ENCODE data around the gene RASAL2. TPM values are rescaled to one million over a fixed set of nuclear protein-coding genes. Genes with fewer than 3 reads are reported as not detected.

RASAL2 gene
- total and polyA plus RNA-seq, 2 of the 13 experiments (the other 11 are each of a cell fraction or from before 2014, with no cell fraction given), result 5.4 to 5.9 TPM

DNA sequence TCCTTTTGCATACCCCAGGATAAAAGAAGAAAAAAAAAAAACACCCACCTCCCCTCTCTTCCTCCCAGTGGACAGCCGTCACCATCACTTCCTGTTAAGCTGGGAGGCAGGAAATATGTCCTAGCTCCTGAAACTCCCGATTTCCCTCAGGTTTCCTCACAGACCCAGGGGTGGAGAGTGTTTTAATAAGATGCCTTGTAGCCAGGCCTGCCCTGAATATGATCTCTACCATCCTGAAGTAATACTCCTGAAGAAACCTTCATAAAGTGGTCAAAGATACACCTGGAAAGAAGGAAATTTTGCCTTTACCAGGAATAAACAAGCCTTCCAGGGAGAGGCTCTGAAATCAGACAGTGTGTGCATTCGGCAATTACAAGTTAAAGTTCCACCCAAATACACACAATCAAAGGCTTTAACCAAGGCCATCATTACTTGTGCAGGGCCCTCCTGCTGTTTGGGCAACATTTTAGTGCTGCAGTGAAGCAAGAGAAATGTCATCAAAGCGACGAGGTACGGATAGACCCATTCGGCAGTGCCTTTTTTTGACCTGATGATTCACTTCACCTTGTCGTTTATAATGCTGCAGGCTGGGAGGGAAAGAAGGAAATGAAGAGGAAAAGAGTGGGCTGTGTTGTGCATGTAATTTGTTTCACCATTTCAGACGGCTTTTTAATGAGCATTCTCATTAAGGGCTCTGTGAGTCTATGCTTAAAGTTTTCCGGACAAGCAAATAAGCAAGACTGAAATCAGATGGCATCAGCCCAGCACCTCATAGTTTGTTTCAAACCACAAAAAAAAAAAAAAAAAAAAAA is 41.0 kb upstream of the RASAL2 start (continued):
- TF ChIP-seq, protein P1, sequence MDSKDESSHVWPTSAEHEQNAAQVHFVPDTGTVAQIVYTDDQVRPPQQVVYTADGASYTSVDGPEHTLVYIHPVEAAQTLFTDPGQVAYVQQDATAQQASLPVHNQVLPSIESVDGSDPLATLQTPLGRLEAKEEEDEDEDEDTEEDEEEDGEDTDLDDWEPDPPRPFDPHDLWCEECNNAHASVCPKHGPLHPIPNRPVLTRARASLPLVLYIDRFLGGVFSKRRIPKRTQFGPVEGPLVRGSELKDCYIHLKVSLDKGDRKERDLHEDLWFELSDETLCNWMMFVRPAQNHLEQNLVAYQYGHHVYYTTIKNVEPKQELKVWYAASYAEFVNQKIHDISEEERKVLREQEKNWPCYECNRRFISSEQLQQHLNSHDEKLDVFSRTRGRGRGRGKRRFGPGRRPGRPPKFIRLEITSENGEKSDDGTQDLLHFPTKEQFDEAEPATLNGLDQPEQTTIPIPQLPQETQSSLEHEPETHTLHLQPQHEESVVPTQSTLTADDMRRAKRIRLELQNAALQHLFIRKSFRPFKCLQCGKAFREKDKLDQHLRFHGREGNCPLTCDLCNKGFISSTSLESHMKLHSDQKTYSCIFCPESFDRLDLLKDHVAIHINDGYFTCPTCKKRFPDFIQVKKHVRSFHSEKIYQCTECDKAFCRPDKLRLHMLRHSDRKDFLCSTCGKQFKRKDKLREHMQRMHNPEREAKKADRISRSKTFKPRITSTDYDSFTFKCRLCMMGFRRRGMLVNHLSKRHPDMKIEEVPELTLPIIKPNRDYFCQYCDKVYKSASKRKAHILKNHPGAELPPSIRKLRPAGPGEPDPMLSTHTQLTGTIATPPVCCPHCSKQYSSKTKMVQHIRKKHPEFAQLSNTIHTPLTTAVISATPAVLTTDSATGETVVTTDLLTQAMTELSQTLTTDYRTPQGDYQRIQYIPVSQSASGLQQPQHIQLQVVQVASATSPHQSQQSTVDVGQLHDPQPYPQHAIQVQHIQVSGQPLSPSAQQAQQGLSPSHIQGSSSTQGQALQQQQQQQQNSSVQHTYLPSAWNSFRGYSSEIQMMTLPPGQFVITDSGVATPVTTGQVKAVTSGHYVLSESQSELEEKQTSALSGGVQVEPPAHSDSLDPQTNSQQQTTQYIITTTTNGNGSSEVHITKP (CRISPR knock-in tag; IDR thresholded peaks at IDR 0.05; ENCODE audit: low read depth), result 0 out of 2 replicates have a peak, but pooled peaks have one; percentile 51
- TF ChIP-seq, protein P2, sequence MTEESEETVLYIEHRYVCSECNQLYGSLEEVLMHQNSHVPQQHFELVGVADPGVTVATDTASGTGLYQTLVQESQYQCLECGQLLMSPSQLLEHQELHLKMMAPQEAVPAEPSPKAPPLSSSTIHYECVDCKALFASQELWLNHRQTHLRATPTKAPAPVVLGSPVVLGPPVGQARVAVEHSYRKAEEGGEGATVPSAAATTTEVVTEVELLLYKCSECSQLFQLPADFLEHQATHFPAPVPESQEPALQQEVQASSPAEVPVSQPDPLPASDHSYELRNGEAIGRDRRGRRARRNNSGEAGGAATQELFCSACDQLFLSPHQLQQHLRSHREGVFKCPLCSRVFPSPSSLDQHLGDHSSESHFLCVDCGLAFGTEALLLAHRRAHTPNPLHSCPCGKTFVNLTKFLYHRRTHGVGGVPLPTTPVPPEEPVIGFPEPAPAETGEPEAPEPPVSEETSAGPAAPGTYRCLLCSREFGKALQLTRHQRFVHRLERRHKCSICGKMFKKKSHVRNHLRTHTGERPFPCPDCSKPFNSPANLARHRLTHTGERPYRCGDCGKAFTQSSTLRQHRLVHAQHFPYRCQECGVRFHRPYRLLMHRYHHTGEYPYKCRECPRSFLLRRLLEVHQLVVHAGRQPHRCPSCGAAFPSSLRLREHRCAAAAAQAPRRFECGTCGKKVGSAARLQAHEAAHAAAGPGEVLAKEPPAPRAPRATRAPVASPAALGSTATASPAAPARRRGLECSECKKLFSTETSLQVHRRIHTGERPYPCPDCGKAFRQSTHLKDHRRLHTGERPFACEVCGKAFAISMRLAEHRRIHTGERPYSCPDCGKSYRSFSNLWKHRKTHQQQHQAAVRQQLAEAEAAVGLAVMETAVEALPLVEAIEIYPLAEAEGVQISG (CRISPR knock-in tag; IDR thresholded peaks at IDR 0.05), result peak; percentile 41; the same call in 1 of the 2 replicates
- no peak for TF ChIP-seq PLRG1 (conservative IDR thresholded peaks at IDR 0.05)
- TF ChIP-seq HCFC1 (IDR thresholded peaks at IDR 0.05; ENCODE audit: low read depth, low read length), result no peak
- TF ChIP-seq SSRP1 (CRISPR knock-in tag; IDR thresholded peaks at IDR 0.05), result no peak
- TF ChIP-seq ZNF484 (CRISPR knock-in tag; IDR thresholded peaks at IDR 0.05; ENCODE audit: borderline replicate concordance, low read depth), result no peak
- no peak for TF ChIP-seq SOX6 (IDR thresholded peaks at IDR 0.05)
- peak; percentile 90 for TF ChIP-seq SOX6 (CRISPR knock-in tag; IDR thresholded peaks at IDR 0.05)
- TF ChIP-seq RCOR2 (CRISPR knock-in tag; IDR thresholded peaks at IDR 0.05), result 0 out of 2 replicates have a peak, but pooled peaks have one; percentile 36
- no peak for TF ChIP-seq ZNF7 (CRISPR knock-in tag; IDR thresholded peaks at IDR 0.05)
- TF ChIP-seq, protein P3, sequence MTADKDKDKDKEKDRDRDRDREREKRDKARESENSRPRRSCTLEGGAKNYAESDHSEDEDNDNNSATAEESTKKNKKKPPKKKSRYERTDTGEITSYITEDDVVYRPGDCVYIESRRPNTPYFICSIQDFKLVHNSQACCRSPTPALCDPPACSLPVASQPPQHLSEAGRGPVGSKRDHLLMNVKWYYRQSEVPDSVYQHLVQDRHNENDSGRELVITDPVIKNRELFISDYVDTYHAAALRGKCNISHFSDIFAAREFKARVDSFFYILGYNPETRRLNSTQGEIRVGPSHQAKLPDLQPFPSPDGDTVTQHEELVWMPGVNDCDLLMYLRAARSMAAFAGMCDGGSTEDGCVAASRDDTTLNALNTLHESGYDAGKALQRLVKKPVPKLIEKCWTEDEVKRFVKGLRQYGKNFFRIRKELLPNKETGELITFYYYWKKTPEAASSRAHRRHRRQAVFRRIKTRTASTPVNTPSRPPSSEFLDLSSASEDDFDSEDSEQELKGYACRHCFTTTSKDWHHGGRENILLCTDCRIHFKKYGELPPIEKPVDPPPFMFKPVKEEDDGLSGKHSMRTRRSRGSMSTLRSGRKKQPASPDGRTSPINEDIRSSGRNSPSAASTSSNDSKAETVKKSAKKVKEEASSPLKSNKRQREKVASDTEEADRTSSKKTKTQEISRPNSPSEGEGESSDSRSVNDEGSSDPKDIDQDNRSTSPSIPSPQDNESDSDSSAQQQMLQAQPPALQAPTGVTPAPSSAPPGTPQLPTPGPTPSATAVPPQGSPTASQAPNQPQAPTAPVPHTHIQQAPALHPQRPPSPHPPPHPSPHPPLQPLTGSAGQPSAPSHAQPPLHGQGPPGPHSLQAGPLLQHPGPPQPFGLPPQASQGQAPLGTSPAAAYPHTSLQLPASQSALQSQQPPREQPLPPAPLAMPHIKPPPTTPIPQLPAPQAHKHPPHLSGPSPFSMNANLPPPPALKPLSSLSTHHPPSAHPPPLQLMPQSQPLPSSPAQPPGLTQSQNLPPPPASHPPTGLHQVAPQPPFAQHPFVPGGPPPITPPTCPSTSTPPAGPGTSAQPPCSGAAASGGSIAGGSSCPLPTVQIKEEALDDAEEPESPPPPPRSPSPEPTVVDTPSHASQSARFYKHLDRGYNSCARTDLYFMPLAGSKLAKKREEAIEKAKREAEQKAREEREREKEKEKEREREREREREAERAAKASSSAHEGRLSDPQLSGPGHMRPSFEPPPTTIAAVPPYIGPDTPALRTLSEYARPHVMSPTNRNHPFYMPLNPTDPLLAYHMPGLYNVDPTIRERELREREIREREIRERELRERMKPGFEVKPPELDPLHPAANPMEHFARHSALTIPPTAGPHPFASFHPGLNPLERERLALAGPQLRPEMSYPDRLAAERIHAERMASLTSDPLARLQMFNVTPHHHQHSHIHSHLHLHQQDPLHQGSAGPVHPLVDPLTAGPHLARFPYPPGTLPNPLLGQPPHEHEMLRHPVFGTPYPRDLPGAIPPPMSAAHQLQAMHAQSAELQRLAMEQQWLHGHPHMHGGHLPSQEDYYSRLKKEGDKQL (CRISPR knock-in tag; IDR thresholded peaks at IDR 0.05; ENCODE audit: low read depth), result peak; percentile 85
- no peak for TF ChIP-seq XBP1 (CRISPR knock-in tag; IDR thresholded peaks at IDR 0.05)
- peak; percentile 88 for TF ChIP-seq KDM6A (CRISPR knock-in tag; IDR thresholded peaks at IDR 0.05; ENCODE audit: low read depth)
- no peak for TF ChIP-seq ZBTB20 (CRISPR knock-in tag; IDR thresholded peaks at IDR 0.05; ENCODE audit: borderline replicate concordance, low read depth)

All from HepG2 (cell line).